PFSK-1 (cell line): ENCODE measurements around the gene APBB1IP.

Experiments used
- FOXP2 ChIP-seq: optimal IDR thresholded peaks from 2 replicates; pipeline ENCODE3; 2011; ENCODE audit warnings: borderline replicate concordance, control low read depth, inconsistent platforms; ENCODE audit not compliant: insufficient read depth; ENCODE audit errors: extremely low read length, extremely low read depth
- POLR2AphosphoS5 ChIP-seq: IDR thresholded peaks from 2 replicates; pipeline ENCODE4 v1.6.1; 2012; ENCODE audit warnings: low read depth, mild to moderate bottlenecking, control low read depth, low read length, moderate library complexity
- REST ChIP-seq, 2 experiments: IDR thresholded peaks; 2 replicates each; pipeline versions ENCODE4 v1.6.1 to v1.8.0; 2011 to 2012; ENCODE audit warnings: low read depth in 2 of 2, low read length in 2 of 2, control low read depth in 1 of 2, inconsistent platforms in 1 of 2, mild to moderate bottlenecking in 1 of 2, moderate library complexity in 1 of 2; ENCODE audit not compliant: insufficient read depth in 1 of 2
- SIN3A ChIP-seq: IDR thresholded peaks from 2 replicates; pipeline ENCODE4 v1.6.1; 2012; ENCODE audit warnings: mild to moderate bottlenecking, low read length, moderate library complexity, borderline replicate concordance; ENCODE audit not compliant: insufficient read depth
- TAF1 ChIP-seq: IDR thresholded peaks from 2 replicates; pipeline ENCODE4 v1.6.1; 2012; ENCODE audit warnings: low read length, control low read depth, borderline replicate concordance; ENCODE audit not compliant: insufficient read depth

The APBB1IP gene

GRCh38 chr10:26436848-26437247 is 1.3 kb upstream of the APBB1IP start:
- TF ChIP-seq REST (IDR thresholded peaks at IDR 0.05; ENCODE audit: insufficient read depth in 1 of 2, low read depth in 2 of 2, low read length in 2 of 2) (no peak), FOXP2 (no peak), TAF1 (no peak), POLR2AphosphoS5 (no peak), SIN3A (no peak)

- no peak for TF ChIP-seq POLR2AphosphoS5
These were observed 597 bp downstream of the APBB1IP start for GRCh38 chr10:26438534-26439341.

- TF ChIP-seq REST (IDR thresholded peaks at IDR 0.05; ENCODE audit: insufficient read depth in 1 of 2, low read depth in 2 of 2, low read length in 2 of 2): no peak
- no peak for TF ChIP-seq FOXP2
- TF ChIP-seq SIN3A: no peak
- TF ChIP-seq POLR2AphosphoS5: no peak
- no peak for TF ChIP-seq TAF1
These were observed 1.4 kb downstream of the APBB1IP start for GRCh38 chr10:26439406-26440087.

GRCh38 chr10:26440088-26440470 is 1.9 kb downstream of the APBB1IP start:
- TF ChIP-seq FOXP2 (no peak), REST (IDR thresholded peaks at IDR 0.05; ENCODE audit: insufficient read depth in 1 of 2, low read depth in 2 of 2, low read length in 2 of 2) (no peak), POLR2AphosphoS5 (no peak), TAF1 (no peak), SIN3A (no peak)

- TF ChIP-seq REST (IDR thresholded peaks at IDR 0.05; ENCODE audit: insufficient read depth in 1 of 2, low read depth in 2 of 2, low read length in 2 of 2) (no peak), TAF1 (no peak), SIN3A (no peak), POLR2AphosphoS5 (no peak), FOXP2 (no peak)
These were observed 3.5 kb downstream of the APBB1IP start for GRCh38 chr10:26441491-26442214.
